SK-N-SH (cell line): ENCODE data around the gene PCBP3. TPM values are rescaled to one million over a fixed set of nuclear protein-coding genes. Genes with fewer than 3 reads are reported as not detected.
A peak's percentile ranks its signal among the peaks of the same experiment; 100 is the strongest.

Experiments
- CTCF ChIA-PET: fragments of 300-600, 350-600 bp; formaldehyde crosslinking; extraction: SDS; loops from one replicate; lab custom pipeline; 2021; lab: Yijun Ruan, JAX
- POLR2A ChIA-PET: fragments of 350-600 bp; sonication (Branson Sonifier 250); formaldehyde crosslinking; extraction: SDS; loops from one replicate; lab custom pipeline; 2020; ENCODE audit warnings: antibody characterized with exemption, inconsistent platforms; lab: Yijun Ruan, JAX
- DNase-seq: peaks from one replicate; pipeline ENCODE4 v3.0.0; 2012
- H2AFZ ChIP-seq: fragments of 200-600 bp; sonication (generic); 2 replicates; pipeline ENCODE4 v1.8.1; 2016; ENCODE audit warnings: antibody characterized with exemption, mild to moderate bottlenecking, low read depth
- H3F3A ChIP-seq: fragments of 200-600 bp; sonication (generic); replicated peaks from 2 replicates; pipeline ENCODE3; 2016; ENCODE audit warnings: antibody characterized with exemption, mild to moderate bottlenecking; ENCODE audit not compliant: insufficient read depth
- H3K27ac ChIP-seq, 2 experiments: fragments of 200-500 bp in 1 of 2; fragments of 200-600 bp in 1 of 2; sonication (Bioruptor generic) in 1 of 2; sonication (generic), shearing (Covaris generic) in 1 of 2; 2 replicates each; pipeline versions ENCODE4 v1.5.1 to v1.6.1; 2014 to 2016; ENCODE audit warnings: low read depth in 2 of 2, inconsistent platforms in 1 of 2, low read length in 1 of 2, mild to moderate bottlenecking in 1 of 2, mixed read lengths in 1 of 2
- H3K27me3 ChIP-seq: fragments of 200-600 bp; sonication (generic), shearing (Covaris generic); 2 replicates; pipeline ENCODE4 v1.6.1; 2016; ENCODE audit warnings: mixed run types; ENCODE audit not compliant: insufficient read depth
- H3K36me3 ChIP-seq, 2 experiments: fragments of 200-500 bp in 1 of 2; fragments of 200-600 bp in 1 of 2; sonication (Bioruptor generic) in 1 of 2; sonication (generic) in 1 of 2; replicated peaks in 1 of 2; 2 replicates each; pipeline versions ENCODE3 to v1.5.1; 2014 to 2016; ENCODE audit warnings: low read length in 1 of 2, mild to moderate bottlenecking in 1 of 2; ENCODE audit not compliant: insufficient read depth in 2 of 2, control insufficient read depth in 1 of 2
- H3K4me1 ChIP-seq, 2 experiments: fragments of 200-500 bp in 1 of 2; fragments of 200-600 bp in 1 of 2; sonication (Bioruptor generic) in 1 of 2; sonication (generic), shearing (Covaris generic) in 1 of 2; 2 replicates each; pipeline versions ENCODE4 v1.5.1 to v1.6.1; 2014 to 2016; ENCODE audit warnings: low read depth in 1 of 2, low read length in 1 of 2, mixed run types in 1 of 2; ENCODE audit not compliant: insufficient read depth in 2 of 2, control insufficient read depth in 1 of 2
- H3K4me2 ChIP-seq: fragments of 200-600 bp; sonication (generic), shearing (Covaris generic); 2 replicates; pipeline ENCODE4 v1.6.1; 2017; ENCODE audit warnings: mixed run types
- H3K4me3 ChIP-seq, 2 experiments: fragments of 200-500 bp in 1 of 2; fragments of 200-600 bp in 1 of 2; sonication (Bioruptor generic) in 1 of 2; sonication (generic), shearing (Covaris generic) in 1 of 2; 2 replicates each; pipeline versions ENCODE4 v1.5.1 to v1.8.1; 2014 to 2016; ENCODE audit warnings: low read depth in 2 of 2, inconsistent platforms in 1 of 2, low read length in 1 of 2, mild to moderate bottlenecking in 1 of 2, mixed read lengths in 1 of 2, moderate library complexity in 1 of 2
- H3K79me2 ChIP-seq: fragments of 200-600 bp; sonication (generic); 2 replicates; pipeline ENCODE4 v1.8.1; 2017; ENCODE audit warnings: mild to moderate bottlenecking; ENCODE audit not compliant: insufficient read depth
- H3K9ac ChIP-seq: fragments of 200-600 bp; sonication (generic); 2 replicates; pipeline ENCODE4 v1.6.1; 2017; ENCODE audit warnings: mixed run types
- H3K9me2 ChIP-seq: fragments of 200-600 bp; sonication (generic); 2 replicates; pipeline ENCODE4 v1.6.1; 2017; ENCODE audit warnings: mixed run types
- H3K9me3 ChIP-seq: fragments of 200-600 bp; sonication (generic); 2 replicates; pipeline ENCODE4 v1.6.1; 2017; ENCODE audit warnings: mixed run types, mild to moderate bottlenecking, moderate library complexity
- H4K20me1 ChIP-seq: fragments of 200-600 bp; sonication (generic); 2 replicates; pipeline ENCODE4 v1.6.1; 2017; ENCODE audit warnings: mild to moderate bottlenecking, mixed run types; ENCODE audit not compliant: insufficient read depth
- CHD2 ChIP-seq: fragments of 150-350 bp; IDR thresholded peaks from 2 replicates; pipeline ENCODE4 v1.6.1; 2018; ENCODE audit warnings: low read length; ENCODE audit not compliant: partially characterized antibody
- CTCF ChIP-seq: fragments of 200-600 bp; sonication (generic); IDR thresholded peaks from 2 replicates; pipeline ENCODE4 v1.6.1; 2017; ENCODE audit warnings: antibody characterized with exemption, mild to moderate bottlenecking, moderate library complexity
- EP300 ChIP-seq, 2 experiments: IDR thresholded peaks; 2 replicates each; pipeline versions ENCODE4 v1.4.0 to v1.6.1; 2012; ENCODE audit warnings: borderline replicate concordance in 1 of 2, low read depth in 1 of 2, low read length in 1 of 2
- EZH2phosphoT487 ChIP-seq: fragments of 200-600 bp; sonication (generic); IDR thresholded peaks from 2 replicates; pipeline ENCODE4 v1.6.1; 2017; ENCODE audit warnings: low read depth, mixed run types, mild to moderate bottlenecking, antibody characterized with exemption, moderate library complexity, borderline replicate concordance
- FOSL2 ChIP-seq: IDR thresholded peaks from 2 replicates; pipeline ENCODE4 v1.4.0; 2012; ENCODE audit warnings: low read depth, mild to moderate bottlenecking, moderate library complexity, borderline replicate concordance
- FOXJ3 ChIP-seq: sonication (generic); formaldehyde crosslinking; IDR thresholded peaks from 2 replicates; pipeline ENCODE4 v1.5.1; 2020; ENCODE audit warnings: mild to moderate bottlenecking, missing genetic modification reagents
- GATA2 ChIP-seq: sonication (generic); formaldehyde crosslinking; IDR thresholded peaks from 2 replicates; pipeline ENCODE4 v1.5.0; 2020; ENCODE audit warnings: mild to moderate bottlenecking, missing genetic modification reagents
- IRF3 ChIP-seq: fragments of 150-350 bp; IDR thresholded peaks from 2 replicates; pipeline ENCODE4 v1.6.1; 2016; ENCODE audit warnings: mild to moderate bottlenecking, low read depth, low read length
- MAX ChIP-seq: IDR thresholded peaks from 2 replicates; pipeline ENCODE4 v1.4.0; 2012; ENCODE audit warnings: low read depth
- MEF2A ChIP-seq: IDR thresholded peaks from 2 replicates; pipeline ENCODE4 v1.4.0; 2012; ENCODE audit warnings: low read depth, borderline replicate concordance
- NFIC ChIP-seq: IDR thresholded peaks from 2 replicates; pipeline ENCODE4 v1.4.0; 2012; ENCODE audit warnings: borderline replicate concordance
- NRF1 ChIP-seq: IDR thresholded peaks from 2 replicates; pipeline ENCODE4 v1.6.1; 2012; ENCODE audit warnings: low read depth, mild to moderate bottlenecking, low read length
- PBX3 ChIP-seq: IDR thresholded peaks from 2 replicates; pipeline ENCODE4; 2012
- REST ChIP-seq: IDR thresholded peaks from 2 replicates; pipeline ENCODE4 v1.6.1; 2012; ENCODE audit warnings: mild to moderate bottlenecking, low read depth, low read length, moderate library complexity
- TCF12 ChIP-seq: IDR thresholded peaks from 2 replicates; pipeline ENCODE4 v1.4.0; 2012
- TEAD4 ChIP-seq: IDR thresholded peaks from 2 replicates; pipeline ENCODE4 v1.4.0; 2012; ENCODE audit warnings: mild to moderate bottlenecking, borderline replicate concordance; ENCODE audit not compliant: insufficient read depth
- ZBTB33 ChIP-seq: IDR thresholded peaks from 2 replicates; pipeline ENCODE4 v1.4.0; 2012; ENCODE audit warnings: low read depth, borderline replicate concordance
- WGBS: methylation state at CpG from one replicate; pipeline ENCODE4 v1.1.6; 2017; ENCODE audit warnings: low lambda C conversion rate; 5-methylcytosine and 5-hydroxymethylcytosine counted together
- polyA plus RNA-seq, 3 experiments: library from polyadenylated mRNA; depleted of rRNA; stranded (reverse); fragments of >200 nt; gene quantifications; 2 replicates each; pipeline ENCODE4 v1.2.3, GENCODE V29; 2012

Gene PCBP3
- polyA plus RNA-seq, 1 of the 3 experiments (the other 2 are of a cell fraction) = 9.5 TPM

GRCh38 chr21:45639206-45640000, 4.1 kb upstream of the PCBP3 start (continued):
- no peak for TF ChIP-seq FOXJ3
- TF ChIP-seq MAX = no peak
- TF ChIP-seq FOSL2 = no peak
- TF ChIP-seq NFIC = no peak
- no peak for TF ChIP-seq REST
- TF ChIP-seq IRF3 = no peak
- TF ChIP-seq EP300 (IDR thresholded peaks at IDR 0.05; ENCODE audit: borderline replicate concordance in 1 of 2, low read depth in 1 of 2, low read length in 1 of 2) = peak in 1 of 2 experiments; percentile 34; a peak in 1 of 4 replicates

GRCh38 chr21:45640001-45640887, 3.3 kb upstream of the PCBP3 start:
- Histone ChIP-seq H3K4me2 (no peak overlapping the region), H3K27ac (peak overlapping the region in 1 of 2 experiments; percentile 82; a peak in 2 of 4 replicates), H3K4me3 (no peak overlapping the region), H3K36me3 (no peaks in the 10 kb centered on the region), H3K79me2 (peaks cover 10% of the 10 kb centered on the region; the same call in 1 of the 2 replicates), H3K4me1 (peaks cover 19 to 35% of the 10 kb centered on the region in 2 experiments), H3K9me3 (no peaks in the 10 kb centered on the region), H3K9ac (no peak overlapping the region), H3K9me2 (no peaks in the 10 kb centered on the region), H4K20me1 (peaks cover 8% of the 10 kb centered on the region), H3F3A (peaks cover 10% of the 10 kb centered on the region), H2AFZ (no peak overlapping the region), H3K27me3 (no peaks in the 10 kb centered on the region)
- POLR2A ChIA-PET = interaction anchor here (2.6 kb wide), 1 partner anchor 84 kb away, joined by 13 read pairs; no protein-coding TSS in a partner anchor
- WGBS = 76% methylated on average over 3 of the region's 6 CpGs
- DNase-seq = peak; percentile 52
- CTCF ChIA-PET = interaction anchor here (0.7 to 5.8 kb wide), 5 partner anchors 43 to 181 kb away, joined by 3 to 45 read pairs (median 6); no protein-coding TSS in a partner anchor
- TF ChIP-seq EZH2phosphoT487 (no peak), PBX3 (no peak), TEAD4 (no peak), MEF2A (no peak), CHD2 (no peak), ZBTB33 (no peak), TCF12 (no peak), NRF1 (no peak), NFIC (no peak), FOXJ3 (no peak), GATA2 (CRISPR knock-in tag) (no peak), CTCF (no peak)
